Amniotic epithelial cell (primary cell): ENCODE measurements around the gene MCTP1.
A peak's percentile ranks its signal among the peaks of the same experiment; 100 is the strongest.

Experiments
- DNase-seq: peaks from one replicate; pipeline ENCODE4 v3.0.0-alpha.2; 2010; ENCODE audit warnings: low read depth

The MCTP1 gene

GRCh38 chr5:94759022-94759421 is 525.9 kb downstream of the MCTP1 start:
- DNase-seq = no peak

GRCh38 chr5:94754824-94755223 is 530.1 kb downstream of the MCTP1 start:
- DNase-seq = no peak

- DNase-seq = no peak
These were observed 533.4 kb downstream of the MCTP1 start for GRCh38 chr5:94751460-94751859.

GRCh38 chr5:94750681-94751080 is 534.2 kb downstream of the MCTP1 start:
- no peak for DNase-seq

- no peak for DNase-seq
These were observed 535.9 kb downstream of the MCTP1 start for GRCh38 chr5:94749042-94749441.

- no peak for DNase-seq
These were observed 536.7 kb downstream of the MCTP1 start for GRCh38 chr5:94748212-94748611.

GRCh38 chr5:94747371-94747770 is 537.5 kb downstream of the MCTP1 start:
- DNase-seq = no peak

GRCh38 chr5:94746731-94747124 is 538.2 kb downstream of the MCTP1 start:
- DNase-seq = peak; percentile 33

- peak; percentile 61 for DNase-seq
These were observed 538.8 kb downstream of the MCTP1 start for GRCh38 chr5:94745786-94746730.

- DNase-seq = no peak
These were observed 540.0 kb downstream of the MCTP1 start for GRCh38 chr5:94744906-94745305.

- no peak for DNase-seq
These were observed 542.0 kb downstream of the MCTP1 start for GRCh38 chr5:94742852-94743251.

GRCh38 chr5:94740286-94740685 is 544.6 kb downstream of the MCTP1 start:
- no peak for DNase-seq

GRCh38 chr5:94736498-94736897 is 548.4 kb downstream of the MCTP1 start:
- no peak for DNase-seq

GRCh38 chr5:94731471-94731870 is 553.4 kb downstream of the MCTP1 start:
- DNase-seq = no peak

- peak; percentile 45 for DNase-seq
These were observed 559.8 kb downstream of the MCTP1 start for GRCh38 chr5:94725142-94725541.

GRCh38 chr5:94715768-94716167 is 569.1 kb downstream of the MCTP1 start:
- no peak for DNase-seq

GRCh38 chr5:94711785-94712184 is 573.1 kb downstream of the MCTP1 start:
- no peak for DNase-seq

GRCh38 chr5:94709277-94709676 is 575.6 kb downstream of the MCTP1 start:
- DNase-seq = no peak

GRCh38 chr5:94707359-94707758 is 577.5 kb downstream of the MCTP1 start:
- DNase-seq = no peak

- no peak for DNase-seq
These were observed 579.5 kb downstream of the MCTP1 start for GRCh38 chr5:94705427-94705826.

- no peak for DNase-seq
These were observed 582.2 kb downstream of the MCTP1 start for GRCh38 chr5:94702729-94703128.

GRCh38 chr5:94700592-94700991 is 584.3 kb downstream of the MCTP1 start:
- no peak for DNase-seq

- no peak for DNase-seq
These were observed 585.3 kb downstream of the MCTP1 start for GRCh38 chr5:94699562-94699961.

- DNase-seq = no peak
These were observed 586.7 kb downstream of the MCTP1 start for GRCh38 chr5:94698197-94698596.
